D721Med (cell line): ENCODE measurements around the gene TRPM1.

Experiments
- DNase-seq: peaks from one replicate; pipeline ENCODE4 v3.0.0; 2011; ENCODE audit warnings: low spot score; ENCODE audit not compliant: insufficient read length
- FAIRE-seq: peaks from 2 replicates; lab custom pipeline; 2011; peaks lifted over from hg19 to GRCh38; lab: Jason Lieb, UNC
- TF ChIP-seq, protein P1 (sequence below): IDR thresholded peaks from 2 replicates; pipeline ENCODE4 v1.5.1; 2012; ENCODE audit warnings: mild to moderate bottlenecking, control low read depth; ENCODE audit not compliant: insufficient read depth; ENCODE audit errors: missing control alignments

TRPM1 gene

DNA sequence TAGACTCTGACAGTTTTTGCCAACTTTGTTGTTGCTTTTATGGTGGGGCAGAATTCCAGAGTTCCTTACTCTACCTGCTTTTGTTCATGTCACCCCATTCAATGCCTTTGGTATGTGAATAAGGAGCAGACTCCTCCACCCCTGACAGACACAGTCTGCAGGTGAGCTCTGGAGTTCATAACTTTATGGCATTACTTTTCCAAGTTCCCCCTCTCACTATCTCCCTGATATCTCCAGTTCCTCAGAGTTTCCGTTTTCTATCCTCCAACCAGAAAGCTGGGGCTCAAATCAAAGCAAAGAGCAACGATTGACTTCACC, 87.0 kb downstream of the TRPM1 start:
- no peak for FAIRE-seq
- TF ChIP-seq, protein P1, sequence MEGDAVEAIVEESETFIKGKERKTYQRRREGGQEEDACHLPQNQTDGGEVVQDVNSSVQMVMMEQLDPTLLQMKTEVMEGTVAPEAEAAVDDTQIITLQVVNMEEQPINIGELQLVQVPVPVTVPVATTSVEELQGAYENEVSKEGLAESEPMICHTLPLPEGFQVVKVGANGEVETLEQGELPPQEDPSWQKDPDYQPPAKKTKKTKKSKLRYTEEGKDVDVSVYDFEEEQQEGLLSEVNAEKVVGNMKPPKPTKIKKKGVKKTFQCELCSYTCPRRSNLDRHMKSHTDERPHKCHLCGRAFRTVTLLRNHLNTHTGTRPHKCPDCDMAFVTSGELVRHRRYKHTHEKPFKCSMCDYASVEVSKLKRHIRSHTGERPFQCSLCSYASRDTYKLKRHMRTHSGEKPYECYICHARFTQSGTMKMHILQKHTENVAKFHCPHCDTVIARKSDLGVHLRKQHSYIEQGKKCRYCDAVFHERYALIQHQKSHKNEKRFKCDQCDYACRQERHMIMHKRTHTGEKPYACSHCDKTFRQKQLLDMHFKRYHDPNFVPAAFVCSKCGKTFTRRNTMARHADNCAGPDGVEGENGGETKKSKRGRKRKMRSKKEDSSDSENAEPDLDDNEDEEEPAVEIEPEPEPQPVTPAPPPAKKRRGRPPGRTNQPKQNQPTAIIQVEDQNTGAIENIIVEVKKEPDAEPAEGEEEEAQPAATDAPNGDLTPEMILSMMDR, result no peak
- no peak for DNase-seq

DNA sequence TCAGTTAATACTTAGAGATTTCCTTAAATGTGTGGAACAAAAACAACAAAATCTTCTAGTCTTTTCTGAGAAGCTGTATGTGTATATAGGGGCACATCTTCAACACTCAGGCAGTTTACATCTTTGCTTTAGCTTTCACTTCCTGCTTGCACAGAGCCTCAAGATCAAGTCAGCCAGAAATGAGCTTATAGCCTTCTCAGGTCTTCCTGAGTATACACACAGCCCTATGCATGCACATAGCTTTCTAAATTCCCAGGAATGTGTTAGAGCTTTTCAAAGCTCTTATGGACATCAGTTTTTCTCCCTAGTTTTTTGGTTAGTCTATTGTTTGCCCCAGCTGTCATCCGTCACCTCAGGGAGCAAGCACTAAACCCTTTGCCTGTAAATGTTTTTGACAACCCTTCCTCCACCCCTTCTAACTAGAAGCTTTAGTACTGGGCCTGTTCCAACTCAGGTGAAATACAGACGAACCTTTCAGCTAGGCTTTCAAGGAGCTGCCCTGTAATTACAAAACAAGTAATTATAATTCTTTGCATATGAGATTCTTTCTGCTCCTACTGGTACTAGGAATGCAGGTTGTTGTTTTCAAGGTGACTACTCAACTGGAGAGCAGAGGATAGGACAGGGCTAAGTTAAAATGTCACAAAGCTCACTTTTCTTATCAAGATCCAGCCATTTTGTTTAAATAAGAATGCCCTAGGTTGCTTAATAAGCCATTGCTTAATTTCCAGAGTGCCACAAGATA, 87.5 kb downstream of the TRPM1 start:
- TF ChIP-seq, protein P1, result no peak
- FAIRE-seq, result no peak
- no peak for DNase-seq

DNA sequence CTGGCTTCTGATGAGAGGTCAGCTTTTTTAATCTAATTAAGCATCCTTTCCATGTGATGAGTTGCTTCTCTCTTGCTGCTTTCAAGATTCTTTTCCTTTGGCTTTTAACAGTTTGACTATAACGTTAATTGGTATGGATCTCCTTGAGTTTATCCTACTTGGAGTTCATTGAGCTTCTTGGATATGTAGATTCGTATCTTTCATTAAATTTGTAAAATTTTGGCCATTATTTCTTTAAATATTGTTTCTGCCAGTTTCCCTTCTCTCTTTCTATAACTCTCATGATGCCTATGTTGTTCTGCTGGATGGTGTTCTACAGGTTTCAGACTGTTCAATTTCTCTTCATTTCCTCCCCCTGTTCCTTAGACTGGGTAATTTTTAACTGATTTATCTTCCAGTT, 89.1 kb downstream of the TRPM1 start:
- TF ChIP-seq, protein P1, result no peak
- DNase-seq (no peak), FAIRE-seq (no peak)

DNA sequence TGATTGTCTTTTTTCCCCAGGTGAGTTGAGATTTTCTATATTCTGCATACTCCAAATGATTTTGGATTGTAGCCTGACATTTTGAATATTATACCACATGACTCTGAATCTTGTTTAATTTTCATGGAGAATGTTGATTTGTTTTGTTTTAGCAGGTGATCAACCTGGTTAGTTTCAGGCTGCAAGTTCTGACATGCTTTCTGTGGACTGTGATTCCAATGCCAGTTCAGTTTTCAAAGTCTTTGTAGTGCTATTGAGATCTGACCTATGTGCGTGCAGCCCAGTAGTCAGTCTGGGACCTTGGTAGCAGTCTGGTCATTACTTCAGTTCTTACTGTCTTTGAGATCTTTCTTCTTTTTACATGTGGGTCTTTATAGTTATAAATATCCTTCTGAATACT, 91.5 kb downstream of the TRPM1 start:
- TF ChIP-seq, protein P1, result no peak
- no peak for FAIRE-seq

DNA sequence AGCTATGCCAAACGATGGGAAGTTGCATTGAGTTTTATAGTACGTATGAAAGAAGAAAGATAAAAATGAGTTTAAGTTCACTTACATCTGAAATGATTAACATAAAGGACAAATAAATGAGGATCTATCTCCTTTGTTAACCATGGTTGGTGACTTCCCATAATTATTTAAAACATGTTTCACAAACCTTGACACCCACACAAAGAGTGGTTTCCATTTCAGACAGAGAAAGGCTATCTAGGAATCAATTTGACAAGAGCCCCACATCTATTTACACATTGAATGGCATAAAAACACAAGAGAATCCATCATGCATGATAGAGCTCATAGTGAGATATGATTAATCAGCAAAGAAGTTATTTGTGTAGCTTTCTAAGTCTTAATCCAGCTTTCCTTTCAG, 95.9 kb downstream of the TRPM1 start:
- no peak for FAIRE-seq
- TF ChIP-seq, protein P1, result no peak

More for the DNA sequence above, 91.5 kb downstream of the TRPM1 start:
- no peak for DNase-seq

DNA sequence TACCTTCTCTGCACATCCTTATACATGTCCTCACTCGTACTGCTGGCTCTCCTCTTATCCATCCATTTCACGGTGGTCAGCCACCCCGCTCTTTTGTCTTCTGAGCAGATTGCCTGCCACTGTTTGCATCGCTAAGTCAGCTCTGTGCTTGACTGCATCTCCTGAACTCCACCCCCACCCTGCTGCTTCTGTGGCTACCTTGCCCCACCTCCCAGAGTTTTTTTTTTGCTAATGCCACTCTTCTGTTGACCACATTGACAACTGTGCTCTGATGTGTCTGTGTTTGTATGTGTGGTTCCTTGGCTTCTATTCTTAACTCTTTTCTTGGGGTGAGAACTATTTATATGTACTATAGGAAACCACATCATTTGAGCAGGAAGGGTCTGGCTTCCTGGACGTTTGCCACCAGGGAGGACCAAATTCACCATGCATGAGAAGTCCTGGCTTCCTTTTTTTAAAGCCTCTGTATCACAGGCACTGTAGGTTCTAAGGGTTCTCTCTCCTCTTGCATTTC, 97.2 kb downstream of the TRPM1 start:
- DNase-seq, result no peak
- no peak for FAIRE-seq
- TF ChIP-seq, protein P1, result no peak

More for the DNA sequence above, 95.9 kb downstream of the TRPM1 start:
- no peak for DNase-seq

DNA sequence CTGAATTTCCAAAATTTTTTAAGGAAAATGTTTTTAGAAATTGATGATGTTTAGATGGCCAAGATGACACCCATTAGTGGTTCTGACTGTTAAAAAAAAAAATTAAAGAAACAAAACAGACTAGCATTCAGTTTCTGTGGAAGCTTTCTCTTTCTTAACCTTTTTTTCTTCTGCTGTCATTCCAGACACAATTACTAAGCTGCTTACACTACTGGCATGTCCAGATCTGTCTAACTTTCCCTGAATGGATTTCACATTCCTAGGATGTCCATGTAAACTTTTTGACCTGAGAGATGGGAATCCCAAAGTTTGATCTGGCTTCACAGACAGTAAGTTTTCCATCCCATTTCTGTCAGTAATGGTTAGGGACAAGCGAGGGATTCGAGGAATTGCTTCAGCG, 99.8 kb downstream of the TRPM1 start:
- FAIRE-seq, result no peak
- DNase-seq, result no peak
- TF ChIP-seq, protein P1, result no peak
